Measurements from ENCODE around the gene ADAM15.

ADAM15 gene

GRCh38 chr1:155091071-155092051, 40.2 kb downstream of the ADAM15 start (continued):
- TF ChIP-seq ZNF654 (tag by site-specific recombination; IDR thresholded peaks at IDR 0.05; ENCODE audit: low read depth) (peak; percentile 45), ZNF692 (tag by site-specific recombination; IDR thresholded peaks at IDR 0.05) (0 out of 2 replicates have a peak, but pooled peaks have one; percentile 39), ZNF24 (tag by site-specific recombination; IDR thresholded peaks at IDR 0.05) (no peak), ZNF335 (tag by site-specific recombination; conservative IDR thresholded peaks at IDR 0.05) (peak; percentile 45), IKZF3 (tag by site-specific recombination; IDR thresholded peaks at IDR 0.05) (peak; percentile 84), ZNF639 (tag by site-specific recombination; IDR thresholded peaks at IDR 0.05) (peak; percentile 38; the same call in 1 of the 2 replicates), SCRT2 (tag by site-specific recombination; IDR thresholded peaks at IDR 0.05) (no peak), ZNF2 (tag by site-specific recombination; IDR thresholded peaks at IDR 0.05) (peak; percentile 84), ZNF561 (tag by site-specific recombination; IDR thresholded peaks at IDR 0.05; ENCODE audit: borderline replicate concordance) (peak; percentile 53; the same call in 1 of the 2 replicates), ZNF10 (tag by site-specific recombination; IDR thresholded peaks at IDR 0.05) (0 out of 2 replicates have a peak, but pooled peaks have one; percentile 22), GLIS2 (tag by site-specific recombination; IDR thresholded peaks at IDR 0.05) (peak; percentile 69), GLI4 (tag by site-specific recombination; IDR thresholded peaks at IDR 0.05) (no peak), ZEB2 (tag by site-specific recombination; IDR thresholded peaks at IDR 0.05) (peak; percentile 39; the same call in 1 of the 2 replicates), BCL11B (tag by site-specific recombination; IDR thresholded peaks at IDR 0.05; ENCODE audit: low read depth) (no peak), CTCF (tag by site-specific recombination; IDR thresholded peaks at IDR 0.05) (peak; percentile 92), ZNF571 (tag by site-specific recombination; IDR thresholded peaks at IDR 0.05) (no peak), ZNF274 (IDR thresholded peaks at IDR 0.05; ENCODE audit: low read length) (no peak), ZNF274 (tag by site-specific recombination; IDR thresholded peaks at IDR 0.05; ENCODE audit: borderline replicate concordance) (no peak), ZNF610 (tag by site-specific recombination; IDR thresholded peaks at IDR 0.05; ENCODE audit: borderline replicate concordance) (0 out of 2 replicates have a peak, but pooled peaks have one; percentile 27), KLF16 (tag by site-specific recombination; IDR thresholded peaks at IDR 0.05) (0 out of 2 replicates have a peak, but pooled peaks have one; percentile 17), SP3 (tag by site-specific recombination; IDR thresholded peaks at IDR 0.05) (0 out of 2 replicates have a peak, but pooled peaks have one; percentile 17), ZNF768 (tag by site-specific recombination; IDR thresholded peaks at IDR 0.05) (no peak)
- TF ChIP-seq, protein P1, sequence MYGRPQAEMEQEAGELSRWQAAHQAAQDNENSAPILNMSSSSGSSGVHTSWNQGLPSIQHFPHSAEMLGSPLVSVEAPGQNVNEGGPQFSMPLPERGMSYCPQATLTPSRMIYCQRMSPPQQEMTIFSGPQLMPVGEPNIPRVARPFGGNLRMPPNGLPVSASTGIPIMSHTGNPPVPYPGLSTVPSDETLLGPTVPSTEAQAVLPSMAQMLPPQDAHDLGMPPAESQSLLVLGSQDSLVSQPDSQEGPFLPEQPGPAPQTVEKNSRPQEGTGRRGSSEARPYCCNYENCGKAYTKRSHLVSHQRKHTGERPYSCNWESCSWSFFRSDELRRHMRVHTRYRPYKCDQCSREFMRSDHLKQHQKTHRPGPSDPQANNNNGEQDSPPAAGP (tag by site-specific recombination; IDR thresholded peaks at IDR 0.05) = peak; percentile 73; the same call in 1 of the 2 replicates
- TF ChIP-seq, protein P2, sequence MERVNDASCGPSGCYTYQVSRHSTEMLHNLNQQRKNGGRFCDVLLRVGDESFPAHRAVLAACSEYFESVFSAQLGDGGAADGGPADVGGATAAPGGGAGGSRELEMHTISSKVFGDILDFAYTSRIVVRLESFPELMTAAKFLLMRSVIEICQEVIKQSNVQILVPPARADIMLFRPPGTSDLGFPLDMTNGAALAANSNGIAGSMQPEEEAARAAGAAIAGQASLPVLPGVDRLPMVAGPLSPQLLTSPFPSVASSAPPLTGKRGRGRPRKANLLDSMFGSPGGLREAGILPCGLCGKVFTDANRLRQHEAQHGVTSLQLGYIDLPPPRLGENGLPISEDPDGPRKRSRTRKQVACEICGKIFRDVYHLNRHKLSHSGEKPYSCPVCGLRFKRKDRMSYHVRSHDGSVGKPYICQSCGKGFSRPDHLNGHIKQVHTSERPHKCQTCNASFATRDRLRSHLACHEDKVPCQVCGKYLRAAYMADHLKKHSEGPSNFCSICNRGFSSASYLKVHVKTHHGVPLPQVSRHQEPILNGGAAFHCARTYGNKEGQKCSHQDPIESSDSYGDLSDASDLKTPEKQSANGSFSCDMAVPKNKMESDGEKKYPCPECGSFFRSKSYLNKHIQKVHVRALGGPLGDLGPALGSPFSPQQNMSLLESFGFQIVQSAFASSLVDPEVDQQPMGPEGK (tag by site-specific recombination; IDR thresholded peaks at IDR 0.05) = peak; percentile 49; the same call in 1 of the 2 replicates
- TF ChIP-seq, protein P3, sequence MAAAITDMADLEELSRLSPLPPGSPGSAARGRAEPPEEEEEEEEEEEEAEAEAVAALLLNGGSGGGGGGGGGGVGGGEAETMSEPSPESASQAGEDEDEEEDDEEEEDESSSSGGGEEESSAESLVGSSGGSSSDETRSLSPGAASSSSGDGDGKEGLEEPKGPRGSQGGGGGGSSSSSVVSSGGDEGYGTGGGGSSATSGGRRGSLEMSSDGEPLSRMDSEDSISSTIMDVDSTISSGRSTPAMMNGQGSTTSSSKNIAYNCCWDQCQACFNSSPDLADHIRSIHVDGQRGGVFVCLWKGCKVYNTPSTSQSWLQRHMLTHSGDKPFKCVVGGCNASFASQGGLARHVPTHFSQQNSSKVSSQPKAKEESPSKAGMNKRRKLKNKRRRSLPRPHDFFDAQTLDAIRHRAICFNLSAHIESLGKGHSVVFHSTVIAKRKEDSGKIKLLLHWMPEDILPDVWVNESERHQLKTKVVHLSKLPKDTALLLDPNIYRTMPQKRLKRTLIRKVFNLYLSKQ (tag by site-specific recombination; IDR thresholded peaks at IDR 0.05; ENCODE audit: borderline replicate concordance) = no peak

All from HEK293 (cell line).